Measurements from ENCODE around the gene RASL10A. TPM values are rescaled to one million over a fixed set of nuclear protein-coding genes. Genes with fewer than 3 reads are reported as not detected.

The RASL10A gene
- total and polyA plus RNA-seq, 2 experiments from 2014 or later, result 1.6 to 3.0 TPM

- no peak overlapping the region for H2AFZ ChIP-seq
- H3K27ac Mint-ChIP-seq, result no peak overlapping the region
- no peaks in the 10 kb centered on the region for H3K9me2 ChIP-seq (ENCODE audit: insufficient read depth)
- peaks cover 65% of the 10 kb centered on the region for H3K36me3 Mint-ChIP-seq (ENCODE audit: low read depth)
- H3K4me3 Mint-ChIP-seq, result no peak overlapping the region
- no peak for TF ChIP-seq POLR2AphosphoS5 (IDR thresholded peaks at IDR 0.05; ENCODE audit: low read depth)
- no peak for TF ChIP-seq ZNF331 (CRISPR knock-in tag; IDR thresholded peaks at IDR 0.05; ENCODE audit: low read depth)
- TF ChIP-seq STAT1 (IDR thresholded peaks at IDR 0.05; ENCODE audit: unreplicated experiment), result no peak
- no peak for TF ChIP-seq ZNF114 (CRISPR knock-in tag; IDR thresholded peaks at IDR 0.05)
- no peak for TF ChIP-seq ZNF462 (CRISPR knock-in tag; IDR thresholded peaks at IDR 0.05)
- TF ChIP-seq JUNB (IDR thresholded peaks at IDR 0.05; ENCODE audit: unreplicated experiment), result no peak
- TF ChIP-seq EZH2 (IDR thresholded peaks at IDR 0.05; ENCODE audit: low read depth, unreplicated experiment), result no peak
- no peak for TF ChIP-seq REST (IDR thresholded peaks at IDR 0.05; ENCODE audit: unreplicated experiment)
- no peak for TF ChIP-seq EZH2phosphoT487 (IDR thresholded peaks at IDR 0.05; ENCODE audit: unreplicated experiment)
- TF ChIP-seq NANOG (IDR thresholded peaks at IDR 0.05; ENCODE audit: borderline replicate concordance), result no peak
- TF ChIP-seq CREB1 (CRISPR knock-in tag; IDR thresholded peaks at IDR 0.05; ENCODE audit: low read depth), result no peak
- no peak for TF ChIP-seq CTCF (conservative IDR thresholded peaks at IDR 0.05; ENCODE audit: low read depth in 2 of 2)
- no peak for TF ChIP-seq ETS1 (IDR thresholded peaks at IDR 0.05)
- no peak overlapping the region for H3K4me3 ChIP-seq
- H3K79me2 ChIP-seq (replicated peaks; ENCODE audit: insufficient read depth), result no peaks in the 10 kb centered on the region
- peaks cover 2% of the 10 kb centered on the region for H3K27me3 Mint-ChIP-seq (ENCODE audit: insufficient read depth, low read depth, poor library complexity)
- no peaks in the 10 kb centered on the region for H3K4me1 Mint-ChIP-seq
- no peaks in the 10 kb centered on the region for H3K27me3 ChIP-seq (ENCODE audit: insufficient read depth)
- peaks cover 15% of the 10 kb centered on the region for H3K36me3 ChIP-seq (ENCODE audit: insufficient read depth)
- no peaks in the 10 kb centered on the region for H3K4me1 ChIP-seq (ENCODE audit: insufficient read depth)
- H3F3A ChIP-seq (replicated peaks; ENCODE audit: low read depth), result no peaks in the 10 kb centered on the region
- no peak overlapping the region for H3K27ac ChIP-seq (ENCODE audit: low read depth)
- ATAC-seq, result no peak
- no peak for DNase-seq (ENCODE audit: low spot score)
- peaks cover 3% of the 10 kb centered on the region; the same call in 1 of the 2 replicates for H4K20me1 ChIP-seq (replicated peaks; ENCODE audit: insufficient read depth)
- H3K9me3 Mint-ChIP-seq, result no peaks in the 10 kb centered on the region
- no peak overlapping the region for H3K4me2 ChIP-seq
These were observed 35.5 kb upstream of the RASL10A start for GRCh38 chr22:29351042-29351441.

Measured in GM23338 (cell line).